Breast epithelium (tissue), 3 donors: ENCODE data around the gene SPRED2.

Experiments used
- CTCF ChIP-seq, 3 donors: fragments of 450-650 bp; IDR thresholded peaks; one replicate each; pipeline ENCODE4 v1.5.1; 2016 to 2017; ENCODE audit warnings: antibody characterized with exemption in 3 of 3, mild to moderate bottlenecking in 3 of 3, moderate library complexity in 3 of 3
- POLR2A ChIP-seq: fragments of 450-650 bp; IDR thresholded peaks from one replicate; pipeline ENCODE4 v1.6.1; 2016; ENCODE audit warnings: antibody characterized with exemption, mild to moderate bottlenecking, moderate library complexity
- POLR2AphosphoS5 ChIP-seq, 3 donors: sonication (generic); formaldehyde crosslinking; IDR thresholded peaks; one replicate each; pipeline ENCODE4 v1.6.1; 2017; ENCODE audit warnings: antibody characterized with exemption in 3 of 3

- no peak for TF ChIP-seq CTCF (IDR thresholded peaks at IDR 0.05)
- TF ChIP-seq POLR2AphosphoS5 (IDR thresholded peaks at IDR 0.05), result no peak
- no peak for TF ChIP-seq POLR2A
These were observed 39.8 kb downstream of the SPRED2 start for GRCh38 chr2:65392609-65393008.
